ENCODE measurements around the gene DNM1L. TPM values are rescaled to one million over a fixed set of nuclear protein-coding genes. Genes with fewer than 3 reads are reported as not detected.

Gene DNM1L
- total RNA-seq, 4 donors from 2014 or later, result 32.3 to 122 (median 62.2) TPM

DNA sequence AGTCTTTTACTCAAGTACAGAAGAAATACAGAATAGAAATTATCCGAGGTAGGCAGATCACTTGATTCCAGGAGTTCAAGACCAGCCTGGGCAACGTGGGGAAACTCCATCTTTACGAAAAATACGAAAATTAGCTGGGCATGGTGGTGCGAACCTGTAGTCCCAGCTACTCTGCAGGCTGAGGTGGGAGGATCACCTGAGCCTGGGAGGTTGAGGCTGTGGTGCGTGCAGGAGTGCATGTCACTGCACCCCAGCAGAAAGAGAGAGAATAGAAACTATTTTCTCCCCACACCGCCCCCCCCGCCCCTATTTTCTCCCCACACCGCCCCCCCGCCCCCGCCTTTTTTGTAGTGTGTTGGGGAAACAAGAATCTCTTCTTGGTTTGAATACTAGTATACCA lies 2.2 kb downstream of the DNM1L start:
- Histone ChIP-seq H3K27me3 (no peaks in the 10 kb centered on the region), H3K27ac (peak overlapping the region in 1 of 2 donors; percentile 92), H3K36me3 (no peaks in the 10 kb centered on the region), H3K4me3 (no peak overlapping the region), H3K4me1 (no peaks in the 10 kb centered on the region), H3K9me3 (no peaks in the 10 kb centered on the region)
- intact Hi-C loops (cut with DNase I; ENCODE audit: low total_unique reads), result no loop called here
- DNase-seq, result no peak
- no peak for TF ChIP-seq CTCF (IDR thresholded peaks at IDR 0.05)
- no peak for TF ChIP-seq POLR2A (IDR thresholded peaks at IDR 0.05)

DNA sequence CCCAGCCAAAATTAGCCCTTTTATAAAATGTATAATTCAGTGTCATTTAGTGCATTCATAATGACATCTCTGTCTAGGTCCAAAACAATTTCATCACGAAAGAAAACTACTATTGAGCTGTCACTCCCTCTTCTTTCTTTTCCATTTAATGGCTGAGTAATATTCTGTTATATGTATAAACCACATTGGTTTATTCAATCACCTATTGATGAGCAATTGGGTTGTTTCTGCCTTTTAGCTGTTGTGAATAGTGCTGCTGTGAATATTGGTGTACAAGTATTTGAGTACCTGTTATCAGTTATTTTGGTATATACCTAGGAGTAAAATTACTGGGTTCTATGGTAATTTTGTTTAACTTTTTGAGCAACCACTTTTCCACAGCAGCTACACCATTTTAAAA lies 7.2 kb downstream of the DNM1L start:
- intact Hi-C loops (cut with DNase I; ENCODE audit: low total_unique reads), result no loop called here
- no peaks in the 10 kb centered on the region for H3K9me3 ChIP-seq
- no peaks in the 10 kb centered on the region for H3K27me3 ChIP-seq
- peaks cover 0 to 5% of the 10 kb centered on the region in 2 donors for H3K4me1 ChIP-seq
- H3K4me3 ChIP-seq, result no peak overlapping the region
- no peaks in the 10 kb centered on the region for H3K36me3 ChIP-seq
- DNase-seq, result no peak
- TF ChIP-seq POLR2A (IDR thresholded peaks at IDR 0.05) (no peak), CTCF (IDR thresholded peaks at IDR 0.05) (no peak)
- no peak overlapping the region for H3K27ac ChIP-seq

GRCh38 chr12:32688786-32689185 lies 9.7 kb downstream of the DNM1L start:
- H3K4me1 ChIP-seq, result peaks cover 0 to 5% of the 10 kb centered on the region in 2 donors
- no peak overlapping the region for H3K27ac ChIP-seq
- no peaks in the 10 kb centered on the region for H3K27me3 ChIP-seq
- DNase-seq, result no peak
- intact Hi-C loops (cut with DNase I; ENCODE audit: low total_unique reads), result no loop called here
- H3K4me3 ChIP-seq, result no peak overlapping the region
- no peaks in the 10 kb centered on the region for H3K9me3 ChIP-seq
- TF ChIP-seq CTCF (IDR thresholded peaks at IDR 0.05) (no peak), POLR2A (IDR thresholded peaks at IDR 0.05) (no peak)
- no peaks in the 10 kb centered on the region for H3K36me3 ChIP-seq

DNA sequence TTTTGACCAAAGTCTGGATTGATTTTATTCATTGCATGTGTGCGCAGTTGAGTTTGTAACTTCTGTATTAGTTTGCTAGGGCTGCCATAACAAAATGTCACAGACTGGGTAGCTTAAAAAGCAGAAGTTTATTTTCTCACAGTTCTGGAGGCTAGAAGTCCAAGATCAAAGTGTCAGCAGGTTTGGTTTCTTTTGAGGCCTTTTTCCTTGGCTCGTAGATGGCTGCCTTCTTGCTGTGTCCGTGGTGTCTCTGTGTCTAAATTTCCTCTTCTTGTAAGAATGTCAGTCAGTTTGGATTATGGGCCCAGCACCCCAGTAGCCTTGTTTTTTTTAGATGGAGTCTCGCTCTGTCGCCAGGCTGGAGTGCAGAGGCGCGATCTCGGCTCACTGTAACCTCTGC lies 11.8 kb downstream of the DNM1L start:
- TF ChIP-seq POLR2A (IDR thresholded peaks at IDR 0.05) (no peak), CTCF (IDR thresholded peaks at IDR 0.05) (no peak)
- no peak for DNase-seq
- Histone ChIP-seq H3K27me3 (no peaks in the 10 kb centered on the region), H3K4me3 (no peak overlapping the region), H3K4me1 (peaks cover 0 to 5% of the 10 kb centered on the region in 2 donors), H3K27ac (no peak overlapping the region), H3K9me3 (no peaks in the 10 kb centered on the region), H3K36me3 (no peaks in the 10 kb centered on the region)
- intact Hi-C loops (cut with DNase I; ENCODE audit: low total_unique reads), result no loop called here

DNA sequence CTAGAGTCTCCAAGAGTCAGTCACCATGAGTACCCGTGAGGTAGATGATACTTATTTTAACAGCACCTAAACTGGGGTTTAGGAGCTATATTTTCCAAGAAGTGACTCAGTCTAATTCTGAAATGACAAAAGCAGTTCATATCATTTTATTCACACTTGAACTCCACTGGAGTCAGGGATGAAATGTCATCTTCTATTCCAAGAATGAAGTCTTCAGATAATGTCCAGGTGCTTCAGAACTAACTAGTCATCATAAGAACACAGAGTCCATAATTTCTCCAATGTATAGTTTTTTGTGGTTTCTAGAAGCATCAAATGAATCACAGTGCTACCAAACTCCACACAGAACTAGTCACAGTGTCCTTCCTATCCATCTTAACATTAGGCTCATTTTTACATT lies 13.3 kb downstream of the DNM1L start:
- H3K9me3 ChIP-seq, result no peaks in the 10 kb centered on the region
- intact Hi-C loops (cut with DNase I; ENCODE audit: low total_unique reads), result no loop called here
- no peak overlapping the region for H3K27ac ChIP-seq
- no peaks in the 10 kb centered on the region for H3K27me3 ChIP-seq
- no peak for DNase-seq
- H3K4me1 ChIP-seq, result peaks cover 0 to 5% of the 10 kb centered on the region in 2 donors
- no peak overlapping the region for H3K4me3 ChIP-seq
- no peaks in the 10 kb centered on the region for H3K36me3 ChIP-seq
- TF ChIP-seq POLR2A (IDR thresholded peaks at IDR 0.05) (no peak), CTCF (IDR thresholded peaks at IDR 0.05) (no peak)
